ENCODE results near the gene RYR3. TPM values are rescaled to one million over a fixed set of nuclear protein-coding genes. Genes with fewer than 3 reads are reported as not detected.

RYR3 gene
- total RNA-seq, 1 donor from 2014 or later, result 1.5 TPM

DNA sequence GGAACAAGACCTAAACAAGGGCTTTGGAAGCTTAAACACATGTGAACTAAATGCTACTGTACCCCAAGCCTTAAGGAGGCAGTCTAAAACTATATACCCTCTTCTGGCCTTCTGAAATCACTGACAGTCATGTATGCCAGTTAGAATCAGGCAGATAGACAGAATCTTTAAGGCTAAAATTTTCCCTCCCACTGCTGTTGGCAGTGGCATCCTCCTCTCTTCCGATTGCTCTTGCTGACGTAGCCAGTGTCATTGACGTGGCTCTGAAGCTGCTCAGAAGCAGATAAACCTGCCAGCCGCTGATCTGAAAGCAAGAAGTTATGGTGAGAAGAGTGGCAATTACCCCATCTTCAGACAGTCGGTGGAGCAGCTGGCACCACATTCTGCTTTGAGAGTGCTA lies 3.3 kb downstream of the RYR3 start:
- no peak overlapping the region for H3K4me2 ChIP-seq (ENCODE audit: low read length)
- H3K27me3 ChIP-seq (ENCODE audit: insufficient read depth, low read length), result peaks cover 37% of the 10 kb centered on the region
- no peak overlapping the region for H3K9ac ChIP-seq (ENCODE audit: low read length)
- Mint-ChIP-seq H3K9me3 (ENCODE audit: unreplicated experiment) (no peaks in the 10 kb centered on the region), H3K27ac (ENCODE audit: unreplicated experiment) (no peak overlapping the region), H3K4me3 (ENCODE audit: unreplicated experiment) (no peak overlapping the region), H3K27me3 (ENCODE audit: low read depth, unreplicated experiment) (peaks cover 49% of the 10 kb centered on the region), H3K4me1 (ENCODE audit: low read depth, unreplicated experiment) (peaks cover 7% of the 10 kb centered on the region), H3K36me3 (ENCODE audit: low read depth, unreplicated experiment) (no peaks in the 10 kb centered on the region)
- no peaks in the 10 kb centered on the region for H3K79me2 ChIP-seq (ENCODE audit: insufficient read depth, low read length)
- FAIRE-seq (no peak), DNase-seq (ENCODE audit: low read depth) (no peak)
- H3K4me3 ChIP-seq (ENCODE audit: insufficient read depth, low read depth, low read length), result no peak overlapping the region
- H3K4me1 ChIP-seq (ENCODE audit: insufficient read depth, low read length), result no peaks in the 10 kb centered on the region
- no peak overlapping the region for H2AFZ ChIP-seq (ENCODE audit: low read depth, low read length)
- H3K27ac ChIP-seq (ENCODE audit: low read depth, low read length), result no peak overlapping the region
- no peaks in the 10 kb centered on the region for H4K20me1 ChIP-seq (ENCODE audit: insufficient read depth, low read length)
- H3K9me3 ChIP-seq (ENCODE audit: insufficient read depth, low read depth, low read length), result no peaks in the 10 kb centered on the region
- H3K36me3 ChIP-seq (ENCODE audit: insufficient read depth, low read length), result no peaks in the 10 kb centered on the region
- TF ChIP-seq EZH2 (IDR thresholded peaks at IDR 0.05; ENCODE audit: insufficient read depth, low read length), result no peak
- no peak for TF ChIP-seq CTCF (IDR thresholded peaks at IDR 0.05; ENCODE audit: insufficient read depth, low read depth, low read length)

- H3K36me3 Mint-ChIP-seq (ENCODE audit: low read depth, unreplicated experiment), result no peaks in the 10 kb centered on the region
- H3K4me3 Mint-ChIP-seq (ENCODE audit: unreplicated experiment), result no peak overlapping the region
- no peak overlapping the region for H3K27ac Mint-ChIP-seq (ENCODE audit: unreplicated experiment)
- Histone ChIP-seq H3K27me3 (ENCODE audit: insufficient read depth, low read length) (peaks cover 30% of the 10 kb centered on the region), H2AFZ (ENCODE audit: low read depth, low read length) (no peak overlapping the region), H3K27ac (ENCODE audit: low read depth, low read length) (no peak overlapping the region), H3K9ac (ENCODE audit: low read length) (no peak overlapping the region), H3K4me1 (ENCODE audit: insufficient read depth, low read length) (no peaks in the 10 kb centered on the region), H4K20me1 (ENCODE audit: insufficient read depth, low read length) (no peaks in the 10 kb centered on the region), H3K4me3 (ENCODE audit: insufficient read depth, low read depth, low read length) (no peak overlapping the region), H3K9me3 (ENCODE audit: insufficient read depth, low read depth, low read length) (no peaks in the 10 kb centered on the region), H3K79me2 (ENCODE audit: insufficient read depth, low read length) (no peaks in the 10 kb centered on the region), H3K4me2 (ENCODE audit: low read length) (no peak overlapping the region), H3K36me3 (ENCODE audit: insufficient read depth, low read length) (no peaks in the 10 kb centered on the region)
- DNase-seq (ENCODE audit: low read depth) (no peak), FAIRE-seq (no peak)
- H3K27me3 Mint-ChIP-seq (ENCODE audit: low read depth, unreplicated experiment), result peaks cover 41% of the 10 kb centered on the region
- H3K4me1 Mint-ChIP-seq (ENCODE audit: low read depth, unreplicated experiment), result peaks cover 7% of the 10 kb centered on the region
- H3K9me3 Mint-ChIP-seq (ENCODE audit: unreplicated experiment), result no peaks in the 10 kb centered on the region
- no peak for TF ChIP-seq EZH2 (IDR thresholded peaks at IDR 0.05; ENCODE audit: insufficient read depth, low read length)
- TF ChIP-seq CTCF (IDR thresholded peaks at IDR 0.05; ENCODE audit: insufficient read depth, low read depth, low read length), result no peak
Observed at GRCh38 chr15:33315044-33315443, 4.3 kb downstream of the RYR3 start.

DNA sequence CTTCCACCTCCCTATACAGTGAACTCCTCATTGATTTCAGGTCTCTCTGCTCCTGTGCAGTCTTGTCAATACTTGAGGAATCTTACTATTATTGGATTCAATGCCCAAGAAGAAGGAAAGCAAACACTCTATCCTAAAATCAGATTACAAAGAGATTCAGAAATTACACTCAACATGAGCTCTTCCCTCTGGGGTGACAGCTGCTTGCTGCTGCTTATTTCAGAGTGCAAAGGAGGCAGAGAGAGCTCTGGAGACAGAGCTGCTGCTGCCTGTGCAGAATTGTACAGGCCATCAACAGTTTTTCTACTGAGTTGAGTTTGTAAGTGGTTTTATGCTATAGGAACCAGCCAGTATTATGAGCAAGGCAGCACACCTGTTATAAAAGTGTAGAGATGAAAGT lies 7.1 kb downstream of the RYR3 start:
- H3K27me3 ChIP-seq (ENCODE audit: insufficient read depth, low read length), result peaks cover 16% of the 10 kb centered on the region
- H3K36me3 ChIP-seq (ENCODE audit: insufficient read depth, low read length), result no peaks in the 10 kb centered on the region
- no peak overlapping the region for H2AFZ ChIP-seq (ENCODE audit: low read depth, low read length)
- H3K79me2 ChIP-seq (ENCODE audit: insufficient read depth, low read length), result no peaks in the 10 kb centered on the region
- H3K4me3 ChIP-seq (ENCODE audit: insufficient read depth, low read depth, low read length), result no peak overlapping the region
- FAIRE-seq (no peak), DNase-seq (ENCODE audit: low read depth) (no peak)
- Mint-ChIP-seq H3K36me3 (ENCODE audit: low read depth, unreplicated experiment) (no peaks in the 10 kb centered on the region), H3K4me3 (ENCODE audit: unreplicated experiment) (no peak overlapping the region), H3K27ac (ENCODE audit: unreplicated experiment) (no peak overlapping the region), H3K9me3 (ENCODE audit: unreplicated experiment) (no peaks in the 10 kb centered on the region), H3K4me1 (ENCODE audit: low read depth, unreplicated experiment) (peaks cover 7% of the 10 kb centered on the region), H3K27me3 (ENCODE audit: low read depth, unreplicated experiment) (peaks cover 27% of the 10 kb centered on the region)
- H3K4me2 ChIP-seq (ENCODE audit: low read length), result no peak overlapping the region
- no peaks in the 10 kb centered on the region for H3K9me3 ChIP-seq (ENCODE audit: insufficient read depth, low read depth, low read length)
- no peaks in the 10 kb centered on the region for H4K20me1 ChIP-seq (ENCODE audit: insufficient read depth, low read length)
- H3K9ac ChIP-seq (ENCODE audit: low read length), result no peak overlapping the region
- no peaks in the 10 kb centered on the region for H3K4me1 ChIP-seq (ENCODE audit: insufficient read depth, low read length)
- H3K27ac ChIP-seq (ENCODE audit: low read depth, low read length), result no peak overlapping the region
- TF ChIP-seq EZH2 (IDR thresholded peaks at IDR 0.05; ENCODE audit: insufficient read depth, low read length) (no peak), CTCF (IDR thresholded peaks at IDR 0.05; ENCODE audit: insufficient read depth, low read depth, low read length) (no peak)

Data from astrocyte (in vitro differentiated cells and primary cell).